H1 (cell line): Measurements from ENCODE around the gene MAP3K6. TPM values are rescaled to one million over a fixed set of nuclear protein-coding genes. Genes with fewer than 3 reads are reported as not detected.

ENCODE experiments used
- CTCF ChIA-PET: fragments of 300-600 bp; sonication (Branson Sonifier 250); formaldehyde crosslinking; loops from one replicate; lab custom pipeline; 2021; ENCODE audit not compliant: partially characterized antibody; lab: Charles Lee
- POLR2A ChIA-PET: fragments of 300-600 bp; sonication (Branson Sonifier 250); formaldehyde crosslinking; loops from one replicate; lab custom pipeline; 2021; ENCODE audit warnings: inconsistent platforms; ENCODE audit not compliant: partially characterized antibody; lab: Charles Lee
- DNase-seq, 2 experiments: peaks; one replicate each; pipeline versions ENCODE4 v3.0.0 to v3.0.0-alpha.2; 2010 to 2022; ENCODE audit warnings: low spot score in 2 of 2, low read depth in 1 of 2, mixed read lengths in 1 of 2
- FAIRE-seq: peaks from 2 replicates; lab custom pipeline; 2011; peaks lifted over from hg19 to GRCh38; lab: Jason Lieb, UNC
- H2AFZ ChIP-seq: 2 replicates; pipeline ENCODE4 v1.8.1; 2012; ENCODE audit warnings: low read length, inconsistent platforms
- H2AK5ac ChIP-seq: 2 replicates; pipeline ENCODE4 v1.6.1; 2013; ENCODE audit warnings: low read depth, low read length
- H2BK120ac ChIP-seq: replicated peaks from 2 replicates; pipeline ENCODE3; 2013; ENCODE audit warnings: low read depth, low read length, inconsistent platforms
- H2BK12ac ChIP-seq: 2 replicates; pipeline ENCODE4 v1.6.1; 2013; ENCODE audit warnings: low read depth, low read length
- H2BK15ac ChIP-seq: 2 replicates; pipeline ENCODE4 v1.6.1; 2013; ENCODE audit warnings: low read length
- H2BK20ac ChIP-seq: 2 replicates; pipeline ENCODE4 v1.6.1; 2013; ENCODE audit warnings: low read length
- H2BK5ac ChIP-seq: 2 replicates; pipeline ENCODE4 v1.6.1; 2013; ENCODE audit warnings: low read depth, low read length
- H3K14ac ChIP-seq: 2 replicates; pipeline ENCODE4 v1.6.1; 2013; ENCODE audit warnings: inconsistent platforms; ENCODE audit not compliant: insufficient read length
- H3K18ac ChIP-seq: 2 replicates; pipeline ENCODE4 v1.6.1; 2013; ENCODE audit warnings: low read length; ENCODE audit errors: extremely low read depth
- H3K23ac ChIP-seq: 2 replicates; pipeline ENCODE4 v1.6.1; 2013; ENCODE audit warnings: inconsistent platforms; ENCODE audit not compliant: insufficient read length
- H3K23me2 ChIP-seq: 2 replicates; pipeline ENCODE4 v1.6.1; 2013; ENCODE audit warnings: low read depth, low read length
- H3K27ac ChIP-seq: 2 replicates; pipeline ENCODE4 v1.6.1; 2011; ENCODE audit warnings: low read depth, low read length, inconsistent platforms
- H3K27me3 ChIP-seq, 4 experiments: replicated peaks in 1 of 4; 1 replicate in 1 of 4; 2 replicates in 3 of 4; pipeline versions ENCODE4 v1.6.1 to v1.8.1; 2011 to 2013; ENCODE audit warnings: low read length in 3 of 4, mild to moderate bottlenecking in 3 of 4, inconsistent platforms in 2 of 4, mixed read lengths in 2 of 4, moderate library complexity in 1 of 4; ENCODE audit not compliant: control insufficient read depth in 3 of 4, insufficient read depth in 3 of 4; ENCODE audit errors: extremely low read depth in 1 of 4
- H3K36me3 ChIP-seq, 4 experiments: 2 replicates each; pipeline versions ENCODE4 v1.6.1 to v1.8.1; 2011 to 2013; ENCODE audit warnings: mild to moderate bottlenecking in 4 of 4, low read length in 3 of 4, moderate library complexity in 2 of 4, control low read depth in 1 of 4, inconsistent platforms in 1 of 4; ENCODE audit not compliant: insufficient read depth in 4 of 4, control insufficient read depth in 2 of 4
- H3K4ac ChIP-seq: replicated peaks from 2 replicates; pipeline ENCODE3; 2013; ENCODE audit warnings: low read length, low read depth, mixed read lengths, inconsistent platforms; ENCODE audit not compliant: insufficient read length
- H3K4me1 ChIP-seq, 4 experiments: replicated peaks in 1 of 4; 1 replicate in 1 of 4; 2 replicates in 3 of 4; pipeline versions ENCODE4 v1.6.1 to v1.8.1; 2011 to 2013; ENCODE audit warnings: low read length in 3 of 4, inconsistent platforms in 2 of 4, mixed read lengths in 1 of 4; ENCODE audit not compliant: insufficient read depth in 4 of 4, control insufficient read depth in 3 of 4
- H3K4me2 ChIP-seq, 2 experiments: 2 replicates each; pipeline versions ENCODE4 v1.6.1 to v1.8.1; 2011 to 2013; ENCODE audit warnings: low read depth in 2 of 2, low read length in 2 of 2, control low read depth in 1 of 2, inconsistent platforms in 1 of 2, mild to moderate bottlenecking in 1 of 2; ENCODE audit not compliant: insufficient read depth in 1 of 2
- H3K4me3 ChIP-seq, 4 experiments: fragments of 200-600, 300-600 bp in 1 of 4; sonication (generic), shearing (Covaris generic), sonication (Bioruptor Twin) in 1 of 4; 2 replicates each; pipeline versions ENCODE4 v1.5.1 to v1.8.1; 2011 to 2016; ENCODE audit warnings: low read length in 4 of 4, low read depth in 3 of 4, control low read depth in 2 of 4, inconsistent platforms in 2 of 4, mild to moderate bottlenecking in 2 of 4, mixed read lengths in 1 of 4, moderate library complexity in 1 of 4; ENCODE audit not compliant: insufficient read depth in 2 of 4; ENCODE audit errors: extremely low read depth in 1 of 4
- H3K56ac ChIP-seq: replicated peaks from 2 replicates; pipeline ENCODE3; 2013; ENCODE audit warnings: low read depth, mild to moderate bottlenecking, mixed read lengths, low read length, inconsistent platforms; ENCODE audit not compliant: insufficient read length
- H3K79me1 ChIP-seq: 2 replicates; pipeline ENCODE4 v1.6.1; 2013; ENCODE audit warnings: low read depth, low read length, control low read depth
- H3K79me2 ChIP-seq, 2 experiments: 2 replicates each; pipeline versions ENCODE4 v1.6.1 to v1.8.1; 2012 to 2013; ENCODE audit warnings: low read length in 2 of 2, mild to moderate bottlenecking in 2 of 2, inconsistent platforms in 1 of 2; ENCODE audit not compliant: insufficient read depth in 2 of 2, control insufficient read depth in 1 of 2
- H3K9ac ChIP-seq, 4 experiments: replicated peaks in 1 of 4; 1 replicate in 1 of 4; 2 replicates in 3 of 4; pipeline versions ENCODE4 v1.6.1 to v1.8.1; 2011 to 2013; ENCODE audit warnings: low read depth in 3 of 4, low read length in 3 of 4, control low read depth in 2 of 4, mild to moderate bottlenecking in 2 of 4, moderate library complexity in 2 of 4, inconsistent platforms in 1 of 4; ENCODE audit errors: extremely low read depth in 1 of 4
- H3K9me3 ChIP-seq, 2 experiments: 2 replicates each; pipeline versions ENCODE4 v1.6.1 to v1.8.1; 2012 to 2013; ENCODE audit warnings: mild to moderate bottlenecking in 2 of 2, moderate library complexity in 2 of 2, control low read depth in 1 of 2, inconsistent platforms in 1 of 2, low read depth in 1 of 2, low read length in 1 of 2, mixed read lengths in 1 of 2; ENCODE audit not compliant: insufficient read depth in 2 of 2
- H4K20me1 ChIP-seq, 2 experiments: replicated peaks in 1 of 2; 2 replicates each; pipeline versions ENCODE3 to v1.8.1; 2011 to 2013; ENCODE audit warnings: inconsistent platforms in 2 of 2, low read length in 2 of 2, mild to moderate bottlenecking in 1 of 2; ENCODE audit not compliant: insufficient read depth in 2 of 2, control insufficient read depth in 1 of 2
- H4K5ac ChIP-seq: 2 replicates; pipeline ENCODE4 v1.6.1; 2013; ENCODE audit warnings: low read length, low read depth, mixed read lengths, inconsistent platforms; ENCODE audit not compliant: insufficient read length
- H4K8ac ChIP-seq: 2 replicates; pipeline ENCODE4 v1.8.0; 2013; ENCODE audit warnings: mild to moderate bottlenecking, moderate library complexity, low read length, inconsistent platforms; ENCODE audit not compliant: insufficient read depth; ENCODE audit errors: extremely low read depth
- H4K91ac ChIP-seq: replicated peaks from 2 replicates; pipeline ENCODE3; 2013; ENCODE audit warnings: low read length, mixed read lengths, inconsistent platforms; ENCODE audit not compliant: insufficient read length
- HDAC6 ChIP-seq: IDR thresholded peaks from one replicate; pipeline ENCODE4 v1.7.1; 2012; ENCODE audit warnings: low read depth, mild to moderate bottlenecking, inconsistent platforms, low read length, moderate library complexity
- RAD21 ChIP-seq, 2 experiments: IDR thresholded peaks in 1 of 2; conservative IDR thresholded peaks in 1 of 2; 2 replicates each; pipeline ENCODE4 v1.6.1; 2011; ENCODE audit warnings: low read depth in 2 of 2, low read length in 2 of 2, improper control_type of control experiment in 1 of 2, inconsistent platforms in 1 of 2, mild to moderate bottlenecking in 1 of 2, moderate library complexity in 1 of 2
- TCF12 ChIP-seq: IDR thresholded peaks from 2 replicates; pipeline ENCODE4 v1.6.1; 2011; ENCODE audit warnings: low read depth, mild to moderate bottlenecking, low read length
- WGBS, 2 experiments: shearing (Covaris generic) in 1 of 2; methylation state at CpG; one replicate each; pipeline versions ENCODE4 v1.1.6 to v1.1.7; 2013 to 2015; ENCODE audit warnings: low lambda C conversion rate in 2 of 2, mixed read lengths in 2 of 2, inconsistent platforms in 1 of 2, low coverage in 1 of 2, missing lambda C conversion rate in 1 of 2; ENCODE audit not compliant: insufficient replicate concordance in 2 of 2, insufficient coverage in 1 of 2, insufficient read length in 1 of 2; ENCODE audit errors: extremely low coverage in 1 of 2, missing lambda C conversion rate in 1 of 2; 5-methylcytosine and 5-hydroxymethylcytosine counted together
- polyA plus RNA-seq, 7 experiments: library from polyadenylated mRNA; depleted of rRNA in 3 of 7; stranded (reverse) in 5 of 7; unstranded in 2 of 7; fragments of >200 nt in 5 of 7; fragments of 200-250 nt in 2 of 7; gene quantifications; 1 replicate in 5 of 7; 2 replicates in 1 of 7; 4 replicates in 1 of 7; pipeline versions ENCODE4 v1.2.1 to v1.2.3, GENCODE V29; 2011 to 2013; ENCODE audit warnings: missing spikeins in 2 of 7, mixed read lengths in 2 of 7
- total RNA-seq: library from RNA; stranded (reverse); fragmentation: NEBNext Ultra II Directional; extraction: Animal tissue kit (Norgen Biotek cat#: 25700); gene quantifications from 2 replicates; pipeline ENCODE4 v1.2.1, GENCODE V29; 2021
- TF ChIP-seq, protein P1 (sequence below), 3 experiments: IDR thresholded peaks; 1 replicate in 2 of 3; 2 replicates in 1 of 3; pipeline versions ENCODE4 v1.5.1 to v1.6.1; 2011; ENCODE audit warnings: low read length in 3 of 3, mild to moderate bottlenecking in 3 of 3, inconsistent platforms in 2 of 3, low read depth in 1 of 3, moderate library complexity in 1 of 3; ENCODE audit not compliant: insufficient read depth in 1 of 3; ENCODE audit errors: control extremely low read depth in 1 of 3

The MAP3K6 gene
- total and polyA plus RNA-seq, 2 of the 8 experiments (the other 6 are each of a cell fraction or from before 2014, with no cell fraction given), result 7.4 to 7.6 TPM

DNA sequence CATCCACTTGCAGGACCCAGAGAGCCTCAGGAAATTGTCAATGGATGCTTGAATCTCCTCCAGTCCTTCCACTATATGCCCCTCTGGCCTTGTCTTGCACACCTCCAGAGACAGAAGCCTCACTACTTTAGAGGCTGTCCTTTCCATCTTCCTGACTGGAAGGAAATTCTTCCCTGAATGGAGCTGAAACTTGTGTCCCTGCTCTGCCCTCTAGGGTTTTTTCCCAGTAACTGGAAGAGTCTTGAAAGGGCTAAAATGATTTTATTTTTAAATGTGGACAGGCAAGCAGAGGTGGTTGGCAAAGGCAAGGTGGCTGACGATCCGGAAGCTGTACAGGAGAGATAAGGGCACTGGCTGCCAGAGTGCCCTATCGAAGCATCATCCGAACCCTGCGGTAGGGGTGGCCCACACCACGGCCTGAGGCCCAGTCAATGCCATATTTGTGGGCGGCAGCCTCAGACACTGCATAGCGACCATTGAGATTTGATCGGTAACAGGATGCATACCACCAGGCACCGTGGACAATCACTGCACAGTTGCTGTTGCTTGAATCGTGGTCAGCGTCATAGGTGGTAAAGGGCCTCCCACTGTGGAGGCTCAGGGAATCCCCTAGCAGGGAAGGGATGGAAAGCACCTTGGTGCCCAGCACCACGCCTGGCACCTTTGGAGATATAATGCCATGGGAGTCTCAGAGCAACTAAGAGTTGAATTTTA, 2.3 kb upstream of the MAP3K6 start:
- Histone ChIP-seq H3K4ac (no peak overlapping the region), H2AK5ac (no peak overlapping the region), H3K79me1 (no peaks in the 10 kb centered on the region), H3K23me2 (peaks cover 2% of the 10 kb centered on the region; the same call in 1 of the 2 replicates)
- CTCF ChIA-PET, result interaction anchor here (0.7 to 28.8 kb wide), 23 partner anchors 8 to 266 kb away, joined by 3 to 625 read pairs (median 4); partner anchors contain the start of genes CD164L2, FCN3 and GPR3
- no peak for FAIRE-seq
- TF ChIP-seq TCF12, result no peak
- no peak for TF ChIP-seq HDAC6
- peak; percentile 21 to 58; a peak in 3 of 4 replicates for TF ChIP-seq RAD21 (IDR thresholded peaks at IDR 0.05 in 1 of 2, conservative IDR thresholded peaks at IDR 0.05 in 1 of 2; ENCODE audit: low read depth in 2 of 2, low read length in 2 of 2)
- TF ChIP-seq, protein P1, sequence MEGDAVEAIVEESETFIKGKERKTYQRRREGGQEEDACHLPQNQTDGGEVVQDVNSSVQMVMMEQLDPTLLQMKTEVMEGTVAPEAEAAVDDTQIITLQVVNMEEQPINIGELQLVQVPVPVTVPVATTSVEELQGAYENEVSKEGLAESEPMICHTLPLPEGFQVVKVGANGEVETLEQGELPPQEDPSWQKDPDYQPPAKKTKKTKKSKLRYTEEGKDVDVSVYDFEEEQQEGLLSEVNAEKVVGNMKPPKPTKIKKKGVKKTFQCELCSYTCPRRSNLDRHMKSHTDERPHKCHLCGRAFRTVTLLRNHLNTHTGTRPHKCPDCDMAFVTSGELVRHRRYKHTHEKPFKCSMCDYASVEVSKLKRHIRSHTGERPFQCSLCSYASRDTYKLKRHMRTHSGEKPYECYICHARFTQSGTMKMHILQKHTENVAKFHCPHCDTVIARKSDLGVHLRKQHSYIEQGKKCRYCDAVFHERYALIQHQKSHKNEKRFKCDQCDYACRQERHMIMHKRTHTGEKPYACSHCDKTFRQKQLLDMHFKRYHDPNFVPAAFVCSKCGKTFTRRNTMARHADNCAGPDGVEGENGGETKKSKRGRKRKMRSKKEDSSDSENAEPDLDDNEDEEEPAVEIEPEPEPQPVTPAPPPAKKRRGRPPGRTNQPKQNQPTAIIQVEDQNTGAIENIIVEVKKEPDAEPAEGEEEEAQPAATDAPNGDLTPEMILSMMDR (IDR thresholded peaks at IDR 0.05; ENCODE audit: control extremely low read depth in 1 of 3, insufficient read depth in 1 of 3, low read depth in 1 of 3, low read length in 3 of 3), result peak in 2 of 3 experiments; percentile 45 to 53; a peak in 2 of 4 replicates
- TF ChIP-seq, all 59 proteins: peak for 2
- no peak overlapping the region for H4K91ac ChIP-seq
- no peak overlapping the region; a peak in 1 of 7 replicates for H3K9ac ChIP-seq
- no peak overlapping the region for H2BK20ac ChIP-seq
- H4K20me1 ChIP-seq, result peaks cover 0 to 2% of the 10 kb centered on the region in 2 experiments
- 84% methylated on average over 13 of the region's 13 CpGs; no CpG with 5 or more reads in 1 of the 2 experiments for WGBS, 2 experiments
- no peak overlapping the region for H3K14ac ChIP-seq
- no peak overlapping the region for H2BK120ac ChIP-seq
- H2BK12ac ChIP-seq, result no peak overlapping the region
- H2BK5ac ChIP-seq, result no peak overlapping the region
- H3K9me3 ChIP-seq, result no peaks in the 10 kb centered on the region
- H3K56ac ChIP-seq, result no peak overlapping the region
- H3K23ac ChIP-seq, result no peak overlapping the region
- no peak for DNase-seq
- no peak overlapping the region for H3K4me2 ChIP-seq
- peaks cover 3 to 15% (median 6%) of the 10 kb centered on the region in 4 experiments for H3K4me1 ChIP-seq
- no peaks in the 10 kb centered on the region for H3K79me2 ChIP-seq
- H4K5ac ChIP-seq, result no peak overlapping the region
- H2AFZ ChIP-seq, result no peak overlapping the region
- no peaks in the 10 kb centered on the region for H3K36me3 ChIP-seq
- no peak overlapping the region for H3K4me3 ChIP-seq
- POLR2A ChIA-PET, result interaction anchor here (0.6 to 5.0 kb wide), 11 partner anchors 10 to 371 kb away, joined by 3 to 14 read pairs (median 4); partner anchors contain the start of genes CD164L2 and SYTL1
- no peaks in the 10 kb centered on the region for H3K27me3 ChIP-seq
- H3K27ac ChIP-seq, result no peak overlapping the region
- H3K18ac ChIP-seq, result no peak overlapping the region
- H2BK15ac ChIP-seq, result no peak overlapping the region
- no peak overlapping the region for H4K8ac ChIP-seq
